T-helper 2 cell treated with Interferon-gamma antibody and Interleukin-4, amounts not matched to agents 100 ng/mL and 5 ng/mL, for 36 hours (primary cell): ENCODE measurements around the gene SMG6. TPM values are rescaled to one million over a fixed set of nuclear protein-coding genes. Genes with fewer than 3 reads are reported as not detected.

Source experiments
- intact Hi-C: fragments of 100-400 bp; cut with micrococcal nuclease; formaldehyde crosslinking; loops from one replicate; pipeline ENCODE4 v1.15.1; 2023
- total RNA-seq: library from RNA; stranded (reverse); gene quantifications from 2 replicates; pipeline ENCODE4 v1.2.3, GENCODE V29; 2022

The SMG6 gene
- total RNA-seq, 1 donor from 2014 or later = 56.0 TPM

DNA sequence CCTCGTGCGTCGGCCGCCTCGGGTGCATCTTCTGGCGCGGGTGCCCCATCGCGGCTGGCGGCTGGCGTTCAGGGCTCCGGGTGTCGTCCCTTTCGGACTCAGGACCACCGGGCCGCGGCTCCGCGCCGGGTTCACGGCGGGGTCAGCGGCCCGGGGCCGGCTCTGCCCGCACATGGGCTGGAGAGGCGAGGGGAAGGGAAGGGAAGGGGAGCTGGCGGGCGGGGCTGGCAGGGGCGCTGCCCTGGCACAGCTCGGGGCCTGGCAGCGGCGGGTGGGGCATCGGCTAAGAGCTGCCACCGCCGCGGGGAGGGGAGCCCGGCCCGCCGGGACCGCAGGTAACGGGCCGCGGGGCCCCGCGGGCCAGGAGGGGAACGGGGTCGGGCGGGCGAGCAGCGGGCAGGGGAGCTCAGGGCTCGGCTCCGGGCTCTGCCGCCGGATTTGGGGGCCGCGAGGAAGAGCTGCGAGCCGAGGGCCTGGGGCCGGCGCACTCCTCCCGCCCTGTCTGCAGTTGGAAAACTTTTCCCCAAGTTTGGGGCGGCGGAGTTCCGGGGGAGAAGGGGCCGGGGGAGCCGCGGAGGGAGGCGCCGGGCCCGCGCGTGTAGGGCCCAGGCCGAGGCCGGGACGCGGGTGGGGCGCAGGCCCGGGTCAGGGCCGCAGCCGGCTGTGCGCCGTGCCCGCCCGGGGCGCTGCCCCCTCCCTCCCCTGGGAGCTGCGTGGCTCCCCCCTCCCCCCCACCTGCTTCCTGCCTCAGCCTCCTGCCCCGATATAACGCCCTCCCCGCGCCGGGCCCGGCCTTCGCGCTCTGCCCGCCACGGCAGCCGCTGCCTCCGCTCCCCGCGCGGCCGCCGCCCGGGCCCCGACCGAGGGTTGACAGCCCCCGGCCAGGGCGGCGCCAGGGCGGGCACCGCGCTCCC, 248.0 kb downstream of the SMG6 start:
- intact Hi-C loops = loop anchor here (2.0 kb wide), 2 partner anchors 15 to 281 kb away; partner anchors contain the start of genes SGSM2 and TSR1

DNA sequence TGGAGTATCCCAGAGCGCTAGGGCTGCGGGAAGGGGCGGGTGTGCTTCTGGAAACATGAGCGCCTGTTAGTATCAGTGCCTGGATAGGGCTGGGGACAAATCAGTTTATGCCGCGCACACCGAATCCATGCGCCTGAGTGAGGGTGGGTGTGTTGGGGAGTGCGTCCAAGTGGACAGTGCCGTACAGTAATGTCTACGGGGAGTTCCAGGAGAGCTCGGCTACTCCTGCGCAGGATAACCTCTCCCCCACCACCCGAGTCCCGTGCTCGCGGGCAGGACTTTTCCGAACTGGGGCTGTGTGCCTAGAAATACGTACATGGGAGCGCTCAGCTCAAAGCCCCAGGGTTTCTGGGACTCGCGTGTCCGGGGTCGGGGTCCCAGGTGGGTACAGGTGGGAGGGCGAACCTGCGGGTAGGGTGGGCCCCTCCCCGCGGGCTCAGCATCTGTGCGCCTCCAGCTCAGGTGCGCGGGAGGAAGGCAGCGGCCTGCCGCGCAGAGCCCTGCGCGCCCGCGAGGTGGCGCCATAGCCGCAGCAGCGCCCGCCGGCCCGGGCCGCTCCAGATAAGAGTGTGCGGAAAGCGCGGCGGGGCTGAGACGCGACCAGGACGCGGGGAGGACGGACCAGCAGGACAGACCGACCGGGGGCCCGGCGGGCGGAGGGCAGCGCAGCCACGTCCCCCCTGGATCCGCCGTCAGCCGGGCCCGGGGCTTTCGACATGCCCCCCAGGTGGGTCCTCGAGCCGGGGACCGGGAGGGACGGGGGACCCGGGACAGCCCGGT, 248.9 kb downstream of the SMG6 start, which contains the start of gene HIC1:
Gene HIC1 (plus strand): TSS at position 592 of the 780 bp plus-strand sequence. CDS start 1,588 bp downstream, outside the sequence.
- intact Hi-C loops = loop anchor here (1.0 to 2.0 kb wide), 5 partner anchors 16 to 299 kb away; partner anchors contain the start of genes SGSM2 and TSR1

- intact Hi-C loops = loop anchor here (1.0 to 2.0 kb wide), 5 partner anchors 17 to 299 kb away; partner anchors contain the start of genes SGSM2 and TSR1
Measured at GRCh38 chr17:2054262-2054511, 249.4 kb downstream of the SMG6 start.

DNA sequence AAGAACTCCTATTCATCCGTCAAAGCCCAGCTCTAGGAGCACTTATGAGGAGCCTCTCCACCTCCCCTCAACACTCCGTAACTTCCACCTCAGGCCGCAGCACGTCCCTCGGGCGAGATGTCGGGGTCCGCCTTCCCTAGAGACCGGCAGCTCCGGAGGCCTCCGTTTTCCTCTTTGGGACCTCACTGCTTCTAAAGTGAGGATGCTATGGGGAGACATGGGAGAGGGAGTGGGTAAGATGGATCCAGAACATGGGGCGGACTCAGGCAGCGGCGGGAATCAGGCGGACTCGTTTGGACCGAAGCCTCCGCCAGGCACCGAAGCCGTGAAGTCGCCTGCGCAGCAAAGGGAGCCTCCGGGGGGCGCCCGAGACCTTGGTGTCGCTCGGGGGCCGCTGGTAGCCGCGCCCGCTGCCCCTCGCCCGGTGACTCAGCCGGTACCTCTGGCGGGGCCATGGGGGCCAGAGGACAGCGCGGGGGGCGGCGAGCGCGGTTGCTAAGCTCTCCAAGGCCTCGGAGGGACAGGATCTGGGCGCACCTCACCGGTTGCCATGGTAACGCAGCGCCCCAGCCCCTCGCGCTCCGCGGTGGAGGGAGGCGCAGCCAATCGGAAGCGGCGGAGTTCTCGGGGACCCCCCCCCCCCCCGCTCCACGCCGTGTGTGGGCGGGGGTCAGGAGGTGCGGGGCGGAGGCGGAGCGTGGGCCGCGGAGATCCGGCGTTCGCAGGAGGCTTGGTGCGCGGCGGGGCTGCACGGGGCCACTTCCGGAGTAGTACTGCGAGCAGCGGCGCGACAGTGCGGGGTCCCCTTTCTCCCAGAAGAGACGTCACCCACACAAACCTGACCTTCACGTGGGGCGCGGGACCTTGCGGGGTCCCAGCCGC, 250.0 kb downstream of the SMG6 start:
- intact Hi-C loops = loop anchor here (1.0 to 2.0 kb wide), 5 partner anchors 17 to 300 kb away; partner anchors contain the start of genes SGSM2 and TSR1

DNA sequence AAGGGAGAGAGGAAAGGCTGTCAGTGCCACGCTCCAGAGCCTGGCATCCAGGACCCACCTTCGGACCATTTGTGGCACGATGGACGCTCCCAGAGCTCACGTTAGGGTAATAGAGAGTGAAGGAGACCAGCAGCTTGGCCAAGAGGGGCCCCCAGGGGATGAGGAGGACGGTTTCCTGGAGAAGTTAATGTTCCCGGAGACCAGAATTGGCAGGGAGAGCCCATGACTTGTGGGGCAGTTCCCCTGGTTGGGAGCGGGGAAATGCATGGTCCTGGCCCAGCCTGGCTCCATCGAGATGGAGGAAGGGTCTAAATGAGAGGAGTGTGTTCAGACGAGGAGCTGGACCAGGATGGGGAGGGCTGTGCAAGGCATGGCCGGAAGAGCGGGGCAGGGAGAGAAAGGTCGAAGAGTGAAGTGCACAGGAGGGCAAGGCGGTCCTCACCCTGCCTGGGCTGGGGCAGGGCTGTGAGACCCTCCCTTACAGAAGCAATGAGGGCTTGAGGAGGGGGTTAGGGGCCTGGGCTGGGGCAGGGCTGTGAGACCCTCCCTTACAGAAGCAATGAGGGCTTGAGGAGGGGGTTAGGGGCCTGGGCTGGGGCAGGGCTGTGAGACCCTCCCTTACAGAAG, 251.5 kb downstream of the SMG6 start:
- intact Hi-C loops = no loop called here

- intact Hi-C loops = no loop called here
Measured at GRCh38 chr17:2051061-2051932, 252.3 kb downstream of the SMG6 start.

GRCh38 chr17:2050300-2051060, 253.1 kb downstream of the SMG6 start:
- intact Hi-C loops = no loop called here

DNA sequence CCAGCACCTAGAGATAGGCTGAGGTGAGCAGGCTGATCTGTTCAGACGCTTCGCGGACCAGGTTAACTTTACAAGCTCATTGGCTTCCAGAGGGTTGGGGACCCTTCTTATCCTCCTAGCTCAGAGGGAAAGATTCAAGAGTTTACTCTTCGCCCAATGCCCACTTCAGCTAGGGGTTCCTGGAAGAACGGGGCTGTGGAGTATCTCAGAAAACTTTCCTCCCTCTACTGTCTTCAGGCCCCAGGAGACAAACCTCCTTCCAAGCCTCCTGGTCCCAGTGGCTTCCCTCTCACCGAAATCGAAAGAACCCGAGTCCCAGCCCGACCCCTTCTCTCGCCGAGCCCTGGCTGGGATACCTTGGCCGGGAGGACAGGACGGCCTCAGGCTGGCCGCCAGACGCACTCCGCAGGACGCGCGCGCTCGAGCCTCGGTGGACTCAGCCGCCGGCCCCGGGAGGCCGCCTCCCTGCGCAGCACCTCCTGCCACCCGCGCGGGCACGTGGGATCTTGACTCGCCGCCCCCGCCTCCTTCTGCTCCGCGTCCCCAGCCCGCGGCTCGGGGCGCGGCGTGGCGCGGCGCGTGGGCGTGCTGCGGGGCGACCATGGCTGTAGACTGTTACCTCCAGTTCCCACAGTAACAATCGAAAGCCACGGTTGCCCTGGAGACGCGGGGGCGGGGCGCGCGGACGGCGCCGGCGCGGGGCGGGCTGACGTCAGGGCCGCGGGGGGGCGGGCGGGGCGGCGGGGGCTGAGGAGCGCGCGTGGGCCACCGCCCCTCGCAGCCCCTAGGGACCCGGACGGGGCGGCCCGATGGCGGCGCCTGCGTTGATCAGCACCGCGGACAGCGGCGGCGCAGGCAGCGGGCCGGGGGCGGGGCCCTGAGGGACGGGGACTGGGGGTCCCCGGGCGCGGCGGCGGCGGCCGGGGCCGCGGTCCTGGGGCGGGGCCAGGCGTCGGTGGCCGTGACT, 254.0 kb downstream of the SMG6 start:
- intact Hi-C loops = loop anchor here (2.0 to 10.0 kb wide), 2 partner anchors 351 to 405 kb away; partner anchors contain the start of genes MNT, RILP and SCARF1

DNA sequence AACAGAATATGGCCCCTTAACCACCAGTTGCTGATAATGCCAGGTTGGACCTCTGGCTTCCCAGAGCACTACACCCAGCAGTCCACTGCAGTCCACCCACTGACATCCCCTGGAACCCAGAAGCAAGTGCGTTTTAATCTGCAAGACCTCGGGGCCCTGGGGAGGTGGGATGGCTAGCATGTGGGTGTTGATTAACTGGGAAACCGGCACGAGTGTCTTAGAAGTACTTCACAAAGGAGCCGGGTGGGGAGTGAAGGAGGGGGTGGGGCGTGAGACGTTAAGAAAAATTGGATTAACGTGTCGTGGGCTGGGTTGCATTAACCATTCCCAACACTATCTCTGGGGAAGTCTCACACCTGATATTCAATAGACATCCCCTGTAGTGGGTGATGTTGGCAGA, 254.8 kb downstream of the SMG6 start:
- intact Hi-C loops = loop anchor here (2.0 to 10.0 kb wide), 2 partner anchors 352 to 404 kb away; partner anchors contain the start of genes MNT, RILP and SCARF1

DNA sequence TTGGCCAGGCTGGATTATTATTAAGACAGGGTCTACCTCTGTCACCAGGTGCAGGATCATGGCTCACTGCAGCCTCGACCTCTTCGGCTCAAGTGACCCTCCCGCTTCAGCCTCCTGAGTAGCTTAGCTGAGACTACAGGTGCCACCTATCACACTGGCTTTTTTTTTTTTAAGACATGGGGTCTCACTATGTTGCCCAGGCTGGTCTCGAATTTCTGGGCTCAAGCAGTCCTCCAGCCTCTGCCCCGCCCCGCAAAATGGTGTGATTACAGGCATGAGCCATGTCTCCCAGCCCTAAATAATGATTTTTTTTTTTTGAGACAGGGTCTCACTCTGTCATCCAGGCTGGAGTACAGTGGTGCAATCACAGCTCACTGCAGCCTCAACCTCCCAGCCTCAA, 256.0 kb downstream of the SMG6 start:
- intact Hi-C loops = loop anchor here (10.0 kb wide), 1 partner anchor 403 kb away; the partner anchor contains the start of genes RILP and SCARF1

GRCh38 chr17:2044263-2044894, 259.2 kb downstream of the SMG6 start:
- intact Hi-C loops = loop anchor here (10.0 kb wide), 1 partner anchor 400 kb away; the partner anchor contains the start of genes RILP and SCARF1

DNA sequence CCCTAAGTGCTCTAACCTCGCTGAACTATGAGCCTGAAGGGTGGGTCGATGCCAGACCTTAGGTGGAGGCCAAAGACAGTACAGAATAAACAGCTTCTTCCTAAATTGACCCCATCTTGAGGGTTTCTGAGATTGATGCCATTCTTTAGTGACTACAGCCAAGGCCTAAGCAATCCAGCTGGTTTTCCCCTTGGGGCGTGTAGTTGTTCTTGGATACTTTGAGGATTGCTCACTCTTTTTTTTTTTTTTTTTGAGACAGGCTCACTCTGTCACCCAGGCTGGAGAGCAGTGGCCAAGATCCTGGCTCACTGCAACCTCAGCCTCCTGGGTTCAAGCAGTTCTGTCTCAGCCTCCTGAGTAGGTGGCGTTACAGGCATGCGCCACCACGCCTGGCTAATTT, 259.8 kb downstream of the SMG6 start:
- intact Hi-C loops = loop anchor here (10.0 kb wide), 1 partner anchor 399 kb away; the partner anchor contains the start of genes RILP and SCARF1

DNA sequence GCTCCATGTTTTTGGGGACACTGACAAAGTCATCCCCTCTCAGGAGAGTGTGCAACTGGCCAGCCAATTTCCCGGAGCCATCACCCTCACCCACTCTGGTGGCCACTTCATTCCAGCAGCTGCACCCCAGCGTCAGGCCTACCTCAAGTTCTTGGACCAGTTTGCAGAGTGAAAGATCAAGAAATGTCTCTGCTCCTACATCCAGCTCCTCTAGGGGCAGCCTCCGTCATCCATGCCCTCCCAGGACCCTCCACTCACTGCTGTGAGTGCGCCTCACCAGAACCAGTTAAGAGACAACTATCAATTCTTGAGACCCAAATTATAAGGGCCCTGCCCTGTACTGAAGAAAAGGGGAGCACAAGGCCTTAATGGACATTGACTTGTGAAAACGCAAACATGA, 260.7 kb downstream of the SMG6 start:
- intact Hi-C loops = loop anchor here (1.0 to 10.0 kb wide), 2 partner anchors 13 to 398 kb away; partner anchors contain the start of genes DPH1, RILP and SCARF1

GRCh38 chr17:2042390-2042847, 261.2 kb downstream of the SMG6 start:
- intact Hi-C loops = loop anchor here (1.0 to 10.0 kb wide), 2 partner anchors 12 to 398 kb away; partner anchors contain the start of genes DPH1, RILP and SCARF1

DNA sequence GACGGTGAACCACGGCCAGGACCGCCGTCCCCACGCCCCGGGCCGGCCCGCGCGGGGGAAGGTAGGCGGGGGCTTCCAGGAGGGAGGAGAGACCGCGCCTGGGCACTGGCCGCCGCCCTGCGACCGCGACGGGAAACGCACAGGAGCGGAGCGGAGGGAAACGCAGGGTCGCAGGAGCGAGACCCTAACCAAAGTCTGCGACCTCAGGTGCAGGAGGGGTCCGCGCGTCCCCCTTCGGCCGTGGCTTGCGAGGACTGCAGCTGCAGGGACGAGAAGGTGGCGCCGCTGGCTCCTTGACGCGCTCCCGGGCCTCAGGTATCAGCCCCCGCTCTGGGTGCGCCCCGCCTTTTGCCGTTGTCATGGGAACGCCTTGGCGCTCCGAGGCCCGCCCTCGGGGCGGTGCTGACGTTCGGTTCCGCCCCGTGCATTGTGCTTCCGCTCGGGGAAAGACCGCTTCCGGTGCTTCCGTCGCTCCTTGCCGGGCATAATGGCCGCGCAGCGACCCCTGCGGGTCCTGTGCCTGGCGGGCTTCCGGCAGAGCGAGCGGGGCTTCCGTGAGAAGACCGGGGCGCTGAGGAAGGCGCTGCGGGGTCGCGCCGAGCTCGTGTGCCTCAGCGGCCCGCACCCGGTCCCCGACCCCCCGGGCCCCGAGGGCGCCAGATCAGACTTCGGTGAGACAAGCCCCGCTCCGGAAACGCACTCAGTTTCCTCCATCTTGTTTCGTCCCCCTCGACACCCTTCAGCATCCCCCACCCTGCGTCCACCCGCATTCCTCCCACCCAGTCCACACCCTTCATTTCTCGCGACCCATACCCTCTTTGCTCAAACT, 261.8 kb downstream of the SMG6 start, which contains the start of gene OVCA2:
Gene OVCA2 (plus strand): TSS at position 462 of the 829 bp plus-strand sequence. CDS start 26 bp downstream, at position 488.
- intact Hi-C loops = loop anchor here (1.0 to 10.0 kb wide), 3 partner anchors 11 to 397 kb away; partner anchors contain the start of genes DPH1, RILP, RTN4RL1 and SCARF1
